Fibroblast of lung (primary cell): Measurements from ENCODE around the gene WDR20. TPM values are rescaled to one million over a fixed set of nuclear protein-coding genes. Genes with fewer than 3 reads are reported as not detected.

Experiments used
- DNase-seq, 2 donors: peaks; one replicate each; pipeline versions ENCODE4 v3.0.0 to v3.0.0-alpha.2; 2010; ENCODE audit warnings: low read depth in 2 of 2
- H2AFZ ChIP-seq: 2 replicates; pipeline ENCODE4 v1.5.1; 2012; ENCODE audit warnings: low read length, control low read depth, inconsistent platforms
- H3K27ac ChIP-seq: 2 replicates; pipeline ENCODE4 v1.5.1; 2011; ENCODE audit warnings: low read length, control low read depth; ENCODE audit not compliant: insufficient read depth
- H3K27me3 ChIP-seq: 2 replicates; pipeline ENCODE4 v1.5.1; 2011; ENCODE audit warnings: mild to moderate bottlenecking, low read length; ENCODE audit not compliant: control insufficient read depth, insufficient read depth
- H3K36me3 ChIP-seq: 2 replicates; pipeline ENCODE4 v1.5.1; 2011; ENCODE audit warnings: low read length; ENCODE audit not compliant: control insufficient read depth, insufficient read depth
- H3K4me1 ChIP-seq: 2 replicates; pipeline ENCODE4 v1.5.1; 2011; ENCODE audit warnings: low read length; ENCODE audit not compliant: control insufficient read depth, insufficient read depth; ENCODE audit errors: extremely low read depth
- H3K4me2 ChIP-seq: 2 replicates; pipeline ENCODE4 v1.5.1; 2011; ENCODE audit warnings: low read length, control low read depth; ENCODE audit not compliant: insufficient read depth; ENCODE audit errors: extremely low read depth
- H3K4me3 ChIP-seq, 4 experiments: fragments of 200-600 bp in 1 of 4; sonication (generic) in 1 of 4; replicated peaks in 1 of 4; 2 replicates each; pipeline ENCODE4 v1.5.1; 2011 to 2016; ENCODE audit warnings: low read length in 4 of 4, low read depth in 3 of 4, mild to moderate bottlenecking in 3 of 4, control low read depth in 2 of 4, inconsistent platforms in 1 of 4, mixed read lengths in 1 of 4; ENCODE audit not compliant: insufficient read depth in 1 of 4; ENCODE audit errors: control extremely low read depth in 1 of 4
- H3K79me2 ChIP-seq: 2 replicates; pipeline ENCODE4 v1.5.1; 2012; ENCODE audit warnings: mild to moderate bottlenecking, low read length, inconsistent platforms; ENCODE audit not compliant: control insufficient read depth, insufficient read depth
- H3K9ac ChIP-seq: 2 replicates; pipeline ENCODE4 v1.5.1; 2011; ENCODE audit warnings: mild to moderate bottlenecking, low read length, control low read depth; ENCODE audit not compliant: insufficient read depth
- H3K9me3 ChIP-seq: 2 replicates; pipeline ENCODE4 v1.5.1; 2012; ENCODE audit warnings: low read depth, low read length; ENCODE audit not compliant: control insufficient read depth, insufficient read depth
- H4K20me1 ChIP-seq: 2 replicates; pipeline ENCODE4 v1.5.1; 2011; ENCODE audit warnings: low read length; ENCODE audit not compliant: control insufficient read depth, insufficient read depth; ENCODE audit errors: extremely low read depth
- CTCF ChIP-seq, 2 donors: IDR thresholded peaks in 1 of 2; conservative IDR thresholded peaks in 1 of 2; 1 replicate in 1 of 2; 2 replicates in 1 of 2; pipeline ENCODE4 v1.5.1; 2011 to 2012; ENCODE audit warnings: low read length in 2 of 2, control low read depth in 1 of 2, inconsistent platforms in 1 of 2, low read depth in 1 of 2, mild to moderate bottlenecking in 1 of 2
- EZH2 ChIP-seq: IDR thresholded peaks from 2 replicates; pipeline ENCODE4 v1.5.1; 2012; ENCODE audit warnings: low read length, control low read depth, mild to moderate bottlenecking; ENCODE audit errors: missing control alignments
- polyA plus RNA-seq, 2 donors: library from polyadenylated mRNA; depleted of rRNA in 1 of 2; stranded (reverse) in 1 of 2; unstranded in 1 of 2; fragments of >200 nt; gene quantifications; 2 replicates each; pipeline ENCODE4 v1.2.1, GENCODE V29; 2011 to 2012; ENCODE audit warnings: missing spikeins in 1 of 2
- total RNA-seq: library from RNA; depleted of rRNA; stranded (reverse); fragments of >200 nt; gene quantifications from 2 replicates; pipeline ENCODE4 v1.2.1, GENCODE V29; 2014

Gene WDR20
- total and polyA plus RNA-seq, 2 donors (not counting 1 experiment from before 2014, with no cell fraction given) = 17.2 to 17.8 TPM

GRCh38 chr14:102145395-102145794 lies 5.7 kb downstream of the WDR20 start:
- no peak overlapping the region for H3K9ac ChIP-seq
- no peak overlapping the region for H3K4me3 ChIP-seq
- H4K20me1 ChIP-seq = no peaks in the 10 kb centered on the region

GRCh38 chr14:102146423-102146822 lies 6.7 kb downstream of the WDR20 start:
- no peak overlapping the region for H3K4me3 ChIP-seq
- H3K27ac ChIP-seq = no peak overlapping the region
- H3K27me3 ChIP-seq = no peaks in the 10 kb centered on the region
- TF ChIP-seq CTCF (conservative IDR thresholded peaks at IDR 0.05 in 1 of 2, IDR thresholded peaks at IDR 0.05 in 1 of 2; ENCODE audit: low read depth in 1 of 2, low read length in 2 of 2) (no peak), EZH2 (no peak)
- H2AFZ ChIP-seq = no peak overlapping the region
- no peaks in the 10 kb centered on the region for H4K20me1 ChIP-seq
- peaks cover 63% of the 10 kb centered on the region for H3K79me2 ChIP-seq
- H3K9me3 ChIP-seq = no peaks in the 10 kb centered on the region
- no peaks in the 10 kb centered on the region for H3K36me3 ChIP-seq
- no peaks in the 10 kb centered on the region for H3K4me1 ChIP-seq
- H3K9ac ChIP-seq = no peak overlapping the region
- H3K4me2 ChIP-seq = no peak overlapping the region
- DNase-seq = no peak

More at GRCh38 chr14:102145395-102145794, 5.7 kb downstream of the WDR20 start:
- Histone ChIP-seq H3K27ac (no peak overlapping the region), H3K79me2 (peaks cover 68% of the 10 kb centered on the region), H2AFZ (no peak overlapping the region), H3K27me3 (no peaks in the 10 kb centered on the region), H3K4me2 (no peak overlapping the region), H3K4me1 (no peaks in the 10 kb centered on the region), H3K9me3 (no peaks in the 10 kb centered on the region), H3K36me3 (no peaks in the 10 kb centered on the region)
- DNase-seq = no peak
- TF ChIP-seq EZH2 (no peak), CTCF (conservative IDR thresholded peaks at IDR 0.05 in 1 of 2, IDR thresholded peaks at IDR 0.05 in 1 of 2; ENCODE audit: low read depth in 1 of 2, low read length in 2 of 2) (no peak)

- Histone ChIP-seq H3K9me3 (no peaks in the 10 kb centered on the region), H2AFZ (no peak overlapping the region), H3K27me3 (no peaks in the 10 kb centered on the region), H3K27ac (no peak overlapping the region), H3K4me2 (no peak overlapping the region), H3K4me3 (no peak overlapping the region), H4K20me1 (no peaks in the 10 kb centered on the region), H3K36me3 (no peaks in the 10 kb centered on the region), H3K9ac (no peak overlapping the region), H3K79me2 (peaks cover 50% of the 10 kb centered on the region), H3K4me1 (no peaks in the 10 kb centered on the region)
- no peak for DNase-seq
- TF ChIP-seq CTCF (conservative IDR thresholded peaks at IDR 0.05 in 1 of 2, IDR thresholded peaks at IDR 0.05 in 1 of 2; ENCODE audit: low read depth in 1 of 2, low read length in 2 of 2) (no peak), EZH2 (no peak)
These were observed 10.4 kb downstream of the WDR20 start for GRCh38 chr14:102150083-102150482.
